ENCODE results near the gene PDZD7.
"Not testable (repeated sequence)": the region's sequence is repeated elsewhere in the genome, so short reads cannot be mapped to it uniquely, and the experiment has no call there.

PDZD7 gene

GRCh38 chr10:101038484-101038883 lies 7.6 kb upstream of the PDZD7 start:
- DNase-seq: no peak

- DNase-seq: no peak
Measured at GRCh38 chr10:101036726-101037125, 5.8 kb upstream of the PDZD7 start.

GRCh38 chr10:101035916-101036702 lies 5.2 kb upstream of the PDZD7 start:
- no peak for DNase-seq

- no peak for DNase-seq
Measured at GRCh38 chr10:101035314-101035713, 4.4 kb upstream of the PDZD7 start.

GRCh38 chr10:101034404-101034803 lies 3.5 kb upstream of the PDZD7 start:
- DNase-seq: not testable (repeated sequence)

- DNase-seq: no peak
Measured at GRCh38 chr10:101033276-101033675, 2.3 kb upstream of the PDZD7 start.

- peak; percentile 59 for DNase-seq
Measured at GRCh38 chr10:101032637-101033224, 1.8 kb upstream of the PDZD7 start.

GRCh38 chr10:101031796-101032636 lies 1.1 kb upstream of the PDZD7 start:
- peak; percentile 83 for DNase-seq

GRCh38 chr10:101030496-101031127 lies 317 bp downstream of the PDZD7 start:
- no peak for DNase-seq

GRCh38 chr10:101029520-101030295 lies 1.2 kb downstream of the PDZD7 start:
- DNase-seq: no peak

GRCh38 chr10:101028446-101029337 lies 2.2 kb downstream of the PDZD7 start:
- no peak for DNase-seq

- DNase-seq: no peak
Measured at GRCh38 chr10:101027106-101027720, 3.7 kb downstream of the PDZD7 start.

- DNase-seq: no peak
Measured at GRCh38 chr10:101022967-101023705, 7.8 kb downstream of the PDZD7 start.

- DNase-seq: no peak
Measured at GRCh38 chr10:101021692-101022251, 9.2 kb downstream of the PDZD7 start.

GRCh38 chr10:101021239-101021638 lies 9.7 kb downstream of the PDZD7 start:
- no peak for DNase-seq

GRCh38 chr10:101020427-101021075 lies 10.4 kb downstream of the PDZD7 start:
- no peak for DNase-seq

GRCh38 chr10:101019440-101019703 lies 11.6 kb downstream of the PDZD7 start:
- DNase-seq: no peak

- DNase-seq: peak; percentile 74
Measured at GRCh38 chr10:101018600-101019439, 12.1 kb downstream of the PDZD7 start.

All from activated CD4-positive, alpha-beta T cell treated with anti-CD3 and anti-CD28 coated beads, Interleukin-2, amount 50 U/mL, for 1 hour (primary cell).